BE2C (cell line): ENCODE measurements around the gene FAM110A. TPM values are rescaled to one million over a fixed set of nuclear protein-coding genes. Genes with fewer than 3 reads are reported as not detected.
"Not testable (repeated sequence)": the region's sequence is repeated elsewhere in the genome, so short reads cannot be mapped to it uniquely, and the experiment has no call there.

Experiments used
- DNase-seq: peaks from one replicate; pipeline ENCODE4 v3.0.0-alpha.2; 2020
- H3K27me3 ChIP-seq: fragments of 250-450 bp; sonication (Bioruptor Pico); 2 replicates; pipeline ENCODE4 v1.5.1; 2020; ENCODE audit warnings: mild to moderate bottlenecking
- H3K36me3 ChIP-seq: fragments of 250-450 bp; sonication (Bioruptor Pico); 2 replicates; pipeline ENCODE4 v1.5.1; 2020; ENCODE audit warnings: mild to moderate bottlenecking
- H3K4me1 ChIP-seq: fragments of 250-450 bp; sonication (Bioruptor Pico); 2 replicates; pipeline ENCODE4 v1.5.1; 2020
- H3K4me3 ChIP-seq: 2 replicates; pipeline ENCODE4 v1.5.1; 2011; ENCODE audit warnings: low read depth, low read length
- H3K9me3 ChIP-seq: fragments of 250-450 bp; sonication (Bioruptor Pico); 2 replicates; pipeline ENCODE4 v1.5.1; 2020
- polyA plus RNA-seq: library from polyadenylated mRNA; unstranded; fragments of >200 nt; gene quantifications from one replicate; pipeline ENCODE4 v1.2.1, GENCODE V29; 2012; ENCODE audit warnings: low read depth, missing spikeins; ENCODE audit not compliant: insufficient read length, insufficient read depth
- TF ChIP-seq, protein P1 (sequence below): IDR thresholded peaks from 2 replicates; pipeline ENCODE4 v1.5.1; 2012; ENCODE audit warnings: mild to moderate bottlenecking, low read depth, low read length

FAM110A gene
- polyA plus RNA-seq: 6.5 TPM

DNA sequence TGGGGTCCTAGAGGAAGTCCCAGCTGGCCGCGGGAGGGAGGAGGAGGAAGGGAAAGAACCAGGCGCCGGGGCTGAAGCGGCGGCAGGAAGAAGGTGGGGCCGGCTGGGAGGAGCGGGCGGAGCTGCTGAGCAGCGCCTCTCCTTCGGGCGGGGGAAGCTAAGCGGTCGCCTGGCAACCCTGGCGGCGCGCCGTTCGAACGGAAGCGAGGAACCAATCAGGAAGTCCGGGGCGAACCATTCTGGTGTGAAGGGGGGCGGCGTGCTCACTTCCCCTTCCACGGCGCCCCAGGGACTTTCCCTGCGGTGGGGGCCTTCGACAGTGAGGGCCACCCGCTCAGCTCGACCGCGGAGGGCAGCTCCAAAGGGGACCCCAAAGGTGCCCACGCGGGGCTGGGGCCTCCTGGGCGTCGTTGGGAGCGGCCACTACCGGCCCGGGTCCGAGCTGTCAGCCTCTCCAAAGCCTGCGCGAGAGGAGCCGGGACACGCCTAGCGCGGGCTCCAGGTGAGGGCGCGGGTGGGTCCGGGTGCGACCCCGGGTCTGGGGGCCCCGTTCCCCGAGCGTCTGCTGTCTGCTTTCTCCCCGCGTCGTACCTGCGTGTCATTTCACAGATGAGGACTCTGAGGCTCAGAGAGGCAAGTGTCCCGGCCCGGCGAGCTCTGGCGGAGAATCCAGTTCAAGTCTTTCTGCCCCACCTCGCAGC, at the start of gene FAM110A:
Gene FAM110A (plus strand): TSS at position 266 of the 701 bp plus-strand sequence. CDS start 11,090 bp downstream, outside the sequence.
- H3K36me3 ChIP-seq: no peaks in the 10 kb centered on the region
- H3K9me3 ChIP-seq: no peaks in the 10 kb centered on the region
- no peaks in the 10 kb centered on the region for H3K4me1 ChIP-seq
- TF ChIP-seq, protein P1, sequence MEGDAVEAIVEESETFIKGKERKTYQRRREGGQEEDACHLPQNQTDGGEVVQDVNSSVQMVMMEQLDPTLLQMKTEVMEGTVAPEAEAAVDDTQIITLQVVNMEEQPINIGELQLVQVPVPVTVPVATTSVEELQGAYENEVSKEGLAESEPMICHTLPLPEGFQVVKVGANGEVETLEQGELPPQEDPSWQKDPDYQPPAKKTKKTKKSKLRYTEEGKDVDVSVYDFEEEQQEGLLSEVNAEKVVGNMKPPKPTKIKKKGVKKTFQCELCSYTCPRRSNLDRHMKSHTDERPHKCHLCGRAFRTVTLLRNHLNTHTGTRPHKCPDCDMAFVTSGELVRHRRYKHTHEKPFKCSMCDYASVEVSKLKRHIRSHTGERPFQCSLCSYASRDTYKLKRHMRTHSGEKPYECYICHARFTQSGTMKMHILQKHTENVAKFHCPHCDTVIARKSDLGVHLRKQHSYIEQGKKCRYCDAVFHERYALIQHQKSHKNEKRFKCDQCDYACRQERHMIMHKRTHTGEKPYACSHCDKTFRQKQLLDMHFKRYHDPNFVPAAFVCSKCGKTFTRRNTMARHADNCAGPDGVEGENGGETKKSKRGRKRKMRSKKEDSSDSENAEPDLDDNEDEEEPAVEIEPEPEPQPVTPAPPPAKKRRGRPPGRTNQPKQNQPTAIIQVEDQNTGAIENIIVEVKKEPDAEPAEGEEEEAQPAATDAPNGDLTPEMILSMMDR: no peak
- H3K27me3 ChIP-seq: no peaks in the 10 kb centered on the region
- H3K4me3 ChIP-seq: peak within 1 kb of the TSS; percentile 72
- DNase-seq: peak; percentile 92

DNA sequence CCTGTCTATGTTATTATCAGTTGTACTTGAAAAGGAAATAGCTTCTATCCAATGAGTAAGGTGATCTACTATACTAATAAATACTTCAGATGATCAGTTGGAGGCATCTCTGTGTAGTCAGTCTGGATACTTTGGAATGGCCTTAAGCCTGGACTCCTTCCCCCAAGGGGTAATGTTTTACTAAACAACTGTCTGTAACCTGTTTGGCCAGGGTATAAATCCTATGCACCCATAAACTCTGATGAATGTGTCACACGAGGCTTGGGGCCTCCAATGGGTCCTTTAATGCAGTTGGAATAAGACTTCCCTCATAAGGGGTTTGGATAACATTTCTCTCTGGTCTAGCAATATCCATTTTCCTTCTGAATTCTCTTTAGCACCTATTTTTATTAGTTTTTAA, 45.7 kb upstream of the FAM110A start:
- TF ChIP-seq, protein P1: no peak
- H3K9me3 ChIP-seq: no peaks in the 10 kb centered on the region

DNA sequence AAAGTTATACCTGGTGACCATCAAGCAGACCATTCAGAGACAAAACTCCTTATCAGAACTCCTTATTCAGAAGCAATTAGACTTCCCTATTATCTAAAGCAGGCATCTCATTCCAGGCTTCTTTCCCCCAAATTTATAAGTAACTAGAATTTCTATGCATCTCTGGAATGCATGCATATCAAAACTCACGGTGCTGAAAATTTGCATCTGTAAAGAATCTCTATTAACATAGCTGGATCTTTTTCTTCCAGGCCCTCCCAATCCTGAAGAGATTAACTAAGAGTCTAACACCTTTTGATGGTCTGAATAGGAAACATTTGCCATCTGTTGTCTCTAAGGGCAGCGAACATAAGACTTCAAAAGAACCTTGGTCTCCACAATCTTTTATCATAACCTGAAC, 42.5 kb upstream of the FAM110A start:
- Histone ChIP-seq H3K9me3 (no peaks in the 10 kb centered on the region), H3K4me1 (no peaks in the 10 kb centered on the region), H3K4me3 (no peak overlapping the region), H3K36me3 (no peaks in the 10 kb centered on the region), H3K27me3 (peaks cover 4% of the 10 kb centered on the region; the same call in 1 of the 2 replicates)
- TF ChIP-seq, protein P1: no peak
- no peak for DNase-seq

More for the DNA sequence above, 45.7 kb upstream of the FAM110A start:
- no peak for DNase-seq
- Histone ChIP-seq H3K4me3 (no peak overlapping the region), H3K27me3 (peaks cover 4% of the 10 kb centered on the region; the same call in 1 of the 2 replicates), H3K4me1 (no peaks in the 10 kb centered on the region), H3K36me3 (no peaks in the 10 kb centered on the region)

DNA sequence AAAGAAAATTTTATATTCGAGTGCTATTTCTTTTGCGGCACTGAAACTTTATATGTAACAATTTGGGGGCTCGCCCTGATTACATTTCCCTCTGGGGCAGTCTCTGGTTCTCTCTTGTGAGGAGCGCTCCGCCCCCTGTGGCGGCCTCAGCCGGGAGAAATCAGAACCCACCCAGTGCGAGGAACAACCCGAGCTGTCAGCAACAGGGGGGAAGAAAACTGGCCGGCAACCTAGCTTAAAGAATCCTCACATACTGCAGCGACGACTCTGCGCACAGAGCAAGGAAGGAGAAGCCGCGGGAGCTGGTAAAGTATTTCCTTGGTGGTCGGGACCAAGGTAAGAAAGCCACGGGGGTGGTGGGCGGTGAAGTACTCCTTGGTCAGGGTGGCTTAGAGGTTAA, 41.3 kb upstream of the FAM110A start:
- TF ChIP-seq, protein P1: no peak
- Histone ChIP-seq H3K36me3 (no peaks in the 10 kb centered on the region), H3K9me3 (no peaks in the 10 kb centered on the region), H3K27me3 (peaks cover 4% of the 10 kb centered on the region; the same call in 1 of the 2 replicates), H3K4me1 (no peaks in the 10 kb centered on the region), H3K4me3 (no peak overlapping the region)
- no peak for DNase-seq

DNA sequence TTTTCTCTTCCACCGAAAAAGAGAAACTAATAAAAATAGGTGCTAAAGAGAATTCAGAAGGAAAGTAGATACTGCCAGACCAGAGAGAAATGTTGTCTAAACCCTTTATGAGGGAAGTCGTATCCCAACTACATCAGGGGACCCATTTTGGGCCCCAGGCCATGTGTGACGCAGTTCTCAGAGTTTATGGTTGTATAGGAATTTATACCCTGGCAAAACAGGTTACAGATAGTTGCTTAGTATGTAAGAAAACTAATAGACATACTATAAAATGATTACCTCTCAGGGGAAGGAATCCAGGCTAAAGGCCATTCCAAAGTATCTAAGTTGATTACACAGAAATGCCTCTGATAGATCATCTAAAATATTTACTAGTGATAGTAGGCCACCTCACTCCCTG, 36.6 kb upstream of the FAM110A start:
- H3K4me3 ChIP-seq: no peak overlapping the region
- TF ChIP-seq, protein P1: no peak
- H3K36me3 ChIP-seq: no peaks in the 10 kb centered on the region
- no peaks in the 10 kb centered on the region for H3K9me3 ChIP-seq
- DNase-seq: no peak
- H3K27me3 ChIP-seq: no peaks in the 10 kb centered on the region
- no peaks in the 10 kb centered on the region for H3K4me1 ChIP-seq

DNA sequence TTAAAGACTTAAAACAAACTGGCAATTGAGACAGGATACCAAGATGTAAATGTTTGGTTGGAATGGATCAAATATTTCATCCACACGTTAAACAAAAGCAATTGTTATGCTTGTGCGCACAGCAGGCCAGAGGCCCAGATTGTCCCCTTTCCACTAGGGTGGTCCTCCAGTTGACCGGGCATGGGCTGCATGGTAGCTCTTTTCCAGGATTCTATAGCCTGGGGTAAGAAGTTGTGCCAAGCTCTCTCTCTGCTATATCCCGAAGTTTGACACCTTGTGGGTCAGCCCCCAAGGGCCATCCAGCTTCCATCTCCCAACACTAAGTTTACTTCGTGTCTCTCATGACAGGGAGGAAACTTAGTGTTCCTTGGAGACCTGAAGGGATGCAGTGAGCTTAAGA, 34.8 kb upstream of the FAM110A start:
- not testable (repeated sequence) for H3K9me3 ChIP-seq, H3K4me1 ChIP-seq, H3K27me3 ChIP-seq, H3K36me3 ChIP-seq, DNase-seq, H3K4me3 ChIP-seq

DNA sequence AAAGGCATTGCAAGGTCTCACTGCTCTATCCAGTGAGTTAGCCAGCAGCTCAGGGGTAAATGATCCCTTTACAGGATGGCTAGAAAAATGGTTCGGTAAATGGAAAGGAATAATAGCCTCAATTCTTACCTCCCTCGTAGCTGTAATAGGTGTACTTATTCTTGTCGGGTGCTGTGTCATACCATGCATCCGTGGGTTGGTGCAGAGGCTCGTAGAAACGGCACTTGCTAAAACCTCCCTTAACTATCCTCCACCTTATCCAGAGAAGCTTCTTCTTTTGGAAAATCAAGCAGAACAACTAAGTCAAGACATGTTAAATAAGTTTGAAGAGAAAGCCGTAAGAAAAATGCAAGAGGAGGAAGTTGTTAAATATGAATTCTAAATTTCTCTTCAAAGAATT, 33.5 kb upstream of the FAM110A start:
- not testable (repeated sequence) for H3K9me3 ChIP-seq, H3K27me3 ChIP-seq, H3K4me3 ChIP-seq, DNase-seq, H3K4me1 ChIP-seq, H3K36me3 ChIP-seq
